Osteocyte (in vitro differentiated cells): ENCODE results near the gene CMPK2. TPM values are rescaled to one million over a fixed set of nuclear protein-coding genes. Genes with fewer than 3 reads are reported as not detected.

Source experiments
- DNase-seq: peaks from one replicate; pipeline ENCODE4 v3.0.0; 2021; ENCODE audit warnings: mixed read lengths; ENCODE audit not compliant: unreplicated experiment; ENCODE audit errors: extremely low spot score
- H3K27ac Mint-ChIP-seq: one replicate; pipeline ENCODE4 v1.8.0; 2021; ENCODE audit warnings: mild to moderate bottlenecking, mixed read lengths; ENCODE audit not compliant: unreplicated experiment
- H3K27me3 Mint-ChIP-seq: one replicate; pipeline ENCODE4 v1.8.0; 2021; ENCODE audit warnings: mixed read lengths; ENCODE audit not compliant: unreplicated experiment
- H3K36me3 Mint-ChIP-seq: one replicate; pipeline ENCODE4 v1.8.0; 2021; ENCODE audit warnings: mixed read lengths; ENCODE audit not compliant: unreplicated experiment
- H3K4me1 Mint-ChIP-seq: one replicate; pipeline ENCODE4 v1.8.0; 2021; ENCODE audit warnings: mixed read lengths; ENCODE audit not compliant: unreplicated experiment
- H3K4me3 Mint-ChIP-seq: one replicate; pipeline ENCODE4 v1.8.0; 2021; ENCODE audit warnings: mild to moderate bottlenecking, moderate library complexity, mixed read lengths; ENCODE audit not compliant: unreplicated experiment
- H3K9me3 Mint-ChIP-seq: one replicate; pipeline ENCODE4 v1.8.0; 2021; ENCODE audit warnings: mixed read lengths; ENCODE audit not compliant: unreplicated experiment
- CTCF ChIP-seq: fragments of 200-600 bp; sonication (generic); IDR thresholded peaks from 2 replicates; pipeline ENCODE4 v1.5.0; 2021; ENCODE audit warnings: antibody characterized with exemption, mild to moderate bottlenecking, moderate library complexity
- total RNA-seq: library from RNA; stranded (reverse); gene quantifications from 2 replicates; pipeline ENCODE4 v1.2.1, GENCODE V29; 2021

The CMPK2 gene
- total RNA-seq, 1 donor from 2014 or later, result 1.1 TPM

GRCh38 chr2:6845312-6845711, 20.4 kb downstream of the CMPK2 start:
- no peak for DNase-seq
- no peak overlapping the region for H3K27ac Mint-ChIP-seq
- H3K9me3 Mint-ChIP-seq, result peaks cover 56% of the 10 kb centered on the region
- no peaks in the 10 kb centered on the region for H3K4me1 Mint-ChIP-seq
- no peak for TF ChIP-seq CTCF
- H3K4me3 Mint-ChIP-seq, result no peak overlapping the region
- H3K27me3 Mint-ChIP-seq, result no peaks in the 10 kb centered on the region
- no peaks in the 10 kb centered on the region for H3K36me3 Mint-ChIP-seq

GRCh38 chr2:6841537-6842287, 24.0 kb downstream of the CMPK2 start:
- Mint-ChIP-seq H3K27ac (no peak overlapping the region), H3K36me3 (no peaks in the 10 kb centered on the region), H3K4me1 (no peaks in the 10 kb centered on the region), H3K4me3 (no peak overlapping the region), H3K27me3 (no peaks in the 10 kb centered on the region), H3K9me3 (peaks cover 53% of the 10 kb centered on the region)
- TF ChIP-seq CTCF, result no peak
- no peak for DNase-seq

GRCh38 chr2:6838673-6839319, 26.9 kb downstream of the CMPK2 start:
- no peak for TF ChIP-seq CTCF
- Mint-ChIP-seq H3K36me3 (no peaks in the 10 kb centered on the region), H3K27me3 (no peaks in the 10 kb centered on the region), H3K9me3 (peaks cover 46% of the 10 kb centered on the region), H3K27ac (no peak overlapping the region), H3K4me3 (no peak overlapping the region), H3K4me1 (no peaks in the 10 kb centered on the region)
- DNase-seq, result no peak

GRCh38 chr2:6835467-6835866, 30.2 kb downstream of the CMPK2 start:
- no peak for TF ChIP-seq CTCF
- Mint-ChIP-seq H3K4me3 (no peak overlapping the region), H3K27me3 (no peaks in the 10 kb centered on the region), H3K36me3 (no peaks in the 10 kb centered on the region), H3K27ac (no peak overlapping the region), H3K4me1 (no peaks in the 10 kb centered on the region), H3K9me3 (peaks cover 41% of the 10 kb centered on the region)
- no peak for DNase-seq

- Mint-ChIP-seq H3K36me3 (no peaks in the 10 kb centered on the region), H3K27ac (no peak overlapping the region), H3K9me3 (peaks cover 31% of the 10 kb centered on the region), H3K4me1 (no peaks in the 10 kb centered on the region), H3K4me3 (no peak overlapping the region), H3K27me3 (no peaks in the 10 kb centered on the region)
- no peak for DNase-seq
- no peak for TF ChIP-seq CTCF
Observed at GRCh38 chr2:6834163-6834562, 31.5 kb downstream of the CMPK2 start.
